Hepatocyte (in vitro differentiated cells): ENCODE results near the gene SYT14. TPM values are rescaled to one million over a fixed set of nuclear protein-coding genes. Genes with fewer than 3 reads are reported as not detected.

Experiments
- DNase-seq: peaks from one replicate; pipeline ENCODE4 v3.0.0-alpha.2; 2016; ENCODE audit warnings: low spot score
- H2AFZ ChIP-seq: fragments of 200-600 bp; sonication (generic); 2 replicates; pipeline ENCODE4 v1.6.0; 2016; ENCODE audit warnings: antibody characterized with exemption, mild to moderate bottlenecking
- H3K27ac ChIP-seq: fragments of 200-600 bp; sonication (generic); 2 replicates; pipeline ENCODE4 v1.5.1; 2016; ENCODE audit warnings: mild to moderate bottlenecking
- H3K27me3 ChIP-seq: fragments of 200-600 bp; sonication (generic); 2 replicates; pipeline ENCODE4 v1.6.1; 2016
- H3K36me3 ChIP-seq: fragments of 200-600 bp; sonication (generic); replicated peaks from 2 replicates; pipeline ENCODE4 v1.5.1; 2016; ENCODE audit warnings: low read depth; ENCODE audit not compliant: insufficient read depth
- H3K4me1 ChIP-seq: fragments of 200-600 bp; sonication (generic); 2 replicates; pipeline ENCODE4 v1.5.1; 2016; ENCODE audit warnings: mild to moderate bottlenecking, moderate library complexity; ENCODE audit not compliant: insufficient read depth
- H3K4me2 ChIP-seq: fragments of 200-600 bp; sonication (generic); 2 replicates; pipeline ENCODE4 v1.6.0; 2016
- H3K4me3 ChIP-seq: fragments of 200-600 bp; sonication (generic); 2 replicates; pipeline ENCODE4 v1.5.1; 2016; ENCODE audit warnings: mild to moderate bottlenecking
- H3K79me2 ChIP-seq: fragments of 200-600 bp; sonication (generic); 2 replicates; pipeline ENCODE4 v1.6.0; 2017; ENCODE audit warnings: mild to moderate bottlenecking
- H3K9me2 ChIP-seq: fragments of 200-600 bp; sonication (generic); replicated peaks from 2 replicates; pipeline ENCODE4 v1.6.0; 2017; ENCODE audit warnings: mild to moderate bottlenecking; ENCODE audit not compliant: insufficient read depth
- H3K9me3 ChIP-seq: fragments of 200-600 bp; sonication (generic); 2 replicates; pipeline ENCODE4 v1.5.1; 2016; ENCODE audit warnings: low read depth, mild to moderate bottlenecking
- H4K20me1 ChIP-seq: fragments of 200-600 bp; sonication (generic); 2 replicates; pipeline ENCODE4 v1.6.0; 2016; ENCODE audit warnings: mild to moderate bottlenecking; ENCODE audit not compliant: insufficient read depth, poor library complexity, severe bottlenecking
- CTCF ChIP-seq: fragments of 200-600 bp; sonication (generic); IDR thresholded peaks from 2 replicates; pipeline ENCODE4 v1.5.1; 2016; ENCODE audit warnings: antibody characterized with exemption, mild to moderate bottlenecking; ENCODE audit not compliant: poor library complexity
- EZH2 ChIP-seq: fragments of 200-600 bp; sonication (generic); IDR thresholded peaks from 2 replicates; pipeline ENCODE4 v1.6.1; 2016; ENCODE audit warnings: antibody characterized with exemption, mild to moderate bottlenecking, borderline replicate concordance
- EZH2phosphoT487 ChIP-seq: fragments of 200-600 bp; sonication (generic); IDR thresholded peaks from one replicate; pipeline ENCODE4 v1.6.1; 2018; ENCODE audit warnings: antibody characterized with exemption, mild to moderate bottlenecking, low read depth, moderate library complexity; ENCODE audit not compliant: unreplicated experiment, severe bottlenecking
- WGBS: methylation state at CpG from one replicate; pipeline ENCODE4 v1.1.6; 2016; ENCODE audit warnings: low lambda C conversion rate; ENCODE audit errors: missing lambda C conversion rate; 5-methylcytosine and 5-hydroxymethylcytosine counted together
- polyA plus RNA-seq: library from polyadenylated mRNA; unstranded; fragments of >200 nt; fragmentation: Nextera tagmentation; extraction: Ambion mirVana; gene quantifications from 2 replicates; pipeline ENCODE4 v1.2.1, GENCODE V29; 2016
- total RNA-seq: library from RNA; depleted of rRNA; stranded (reverse); fragments of >200 nt; gene quantifications from 2 replicates; pipeline ENCODE4 v1.2.3, GENCODE V29; 2014

The SYT14 gene
- total and polyA plus RNA-seq, 2 experiments from 2014 or later: 0.29 to 1.4 TPM

- no peaks in the 10 kb centered on the region for H3K27me3 ChIP-seq
- no peak overlapping the region for H2AFZ ChIP-seq
- TF ChIP-seq EZH2phosphoT487: no peak
- no peak for TF ChIP-seq EZH2
- no peak for TF ChIP-seq CTCF
- no peaks in the 10 kb centered on the region for H3K36me3 ChIP-seq
- 91% methylated on average over 3 of the region's 3 CpGs for WGBS
- no peak overlapping the region for H3K4me2 ChIP-seq
- no peaks in the 10 kb centered on the region for H3K79me2 ChIP-seq
- H3K9me3 ChIP-seq: no peaks in the 10 kb centered on the region
- no peak for DNase-seq
- no peak overlapping the region for H3K27ac ChIP-seq
- H3K4me3 ChIP-seq: no peak overlapping the region
- H3K9me2 ChIP-seq: no peaks in the 10 kb centered on the region
- no peaks in the 10 kb centered on the region for H4K20me1 ChIP-seq
- H3K4me1 ChIP-seq: no peaks in the 10 kb centered on the region
Measured at GRCh38 chr1:210092366-210092765, 154.3 kb downstream of the SYT14 start.

GRCh38 chr1:210093461-210093860 is 155.4 kb downstream of the SYT14 start:
- 89% methylated on average over 3 of the region's 3 CpGs for WGBS

GRCh38 chr1:210098356-210098755 is 160.3 kb downstream of the SYT14 start:
- Histone ChIP-seq H3K27ac (no peak overlapping the region), H3K9me2 (no peaks in the 10 kb centered on the region), H3K4me2 (no peak overlapping the region), H3K27me3 (no peaks in the 10 kb centered on the region), H3K36me3 (no peaks in the 10 kb centered on the region), H3K9me3 (no peaks in the 10 kb centered on the region), H3K4me1 (no peaks in the 10 kb centered on the region), H3K4me3 (no peak overlapping the region), H4K20me1 (no peaks in the 10 kb centered on the region), H3K79me2 (no peaks in the 10 kb centered on the region), H2AFZ (no peak overlapping the region)
- WGBS: 94% methylated on average over 3 of the region's 3 CpGs
- no peak for TF ChIP-seq CTCF
- TF ChIP-seq EZH2: no peak
- TF ChIP-seq EZH2phosphoT487: no peak
- DNase-seq: no peak

More at GRCh38 chr1:210093461-210093860, 155.4 kb downstream of the SYT14 start:
- Histone ChIP-seq H4K20me1 (no peaks in the 10 kb centered on the region), H3K9me3 (no peaks in the 10 kb centered on the region), H3K4me3 (no peak overlapping the region), H3K4me1 (no peaks in the 10 kb centered on the region), H3K36me3 (no peaks in the 10 kb centered on the region), H2AFZ (no peak overlapping the region), H3K4me2 (no peak overlapping the region), H3K27ac (no peak overlapping the region), H3K9me2 (no peaks in the 10 kb centered on the region), H3K79me2 (no peaks in the 10 kb centered on the region), H3K27me3 (no peaks in the 10 kb centered on the region)
- TF ChIP-seq EZH2 (no peak), CTCF (no peak), EZH2phosphoT487 (no peak)
- DNase-seq: no peak

GRCh38 chr1:210099921-210100320 is 161.9 kb downstream of the SYT14 start:
- TF ChIP-seq CTCF: no peak
- TF ChIP-seq EZH2: no peak
- no peak for TF ChIP-seq EZH2phosphoT487
- no peaks in the 10 kb centered on the region for H3K79me2 ChIP-seq
- H4K20me1 ChIP-seq: no peaks in the 10 kb centered on the region
- H3K27me3 ChIP-seq: no peaks in the 10 kb centered on the region
- no peaks in the 10 kb centered on the region for H3K9me3 ChIP-seq
- 93% methylated on average over 1 of the region's 1 CpG for WGBS
- H3K4me2 ChIP-seq: no peak overlapping the region
- no peak overlapping the region for H2AFZ ChIP-seq
- H3K9me2 ChIP-seq: no peaks in the 10 kb centered on the region
- H3K36me3 ChIP-seq: no peaks in the 10 kb centered on the region
- no peaks in the 10 kb centered on the region for H3K4me1 ChIP-seq
- H3K27ac ChIP-seq: no peak overlapping the region
- no peak overlapping the region for H3K4me3 ChIP-seq
- DNase-seq: no peak
